Keratinocyte (primary cell): ENCODE results near the gene EXD3. TPM values are rescaled to one million over a fixed set of nuclear protein-coding genes. Genes with fewer than 3 reads are reported as not detected.

Experiments used
- DNase-seq: peaks from one replicate; pipeline ENCODE4 v3.0.0-alpha.2; 2011; ENCODE audit warnings: low read depth, missing footprints, low spot score
- FAIRE-seq: peaks from 2 replicates; lab custom pipeline; 2011; peaks lifted over from hg19 to GRCh38; lab: Jason Lieb, UNC
- H2AFZ ChIP-seq: 2 replicates; pipeline ENCODE4 v1.6.0; 2012; ENCODE audit warnings: low read length, control low read depth, inconsistent platforms; ENCODE audit not compliant: control insufficient read depth
- H3K27ac ChIP-seq: 2 replicates; pipeline ENCODE4 v1.5.1; 2011; ENCODE audit warnings: low read length; ENCODE audit not compliant: control insufficient read depth, insufficient read depth
- H3K27me3 ChIP-seq: 3 replicates; pipeline ENCODE4 v1.6.0; 2011; ENCODE audit warnings: low read length; ENCODE audit not compliant: control insufficient read depth, insufficient read depth; ENCODE audit errors: extremely low read depth
- H3K36me3 ChIP-seq, 2 experiments: 2 replicates in 1 of 2; 3 replicates in 1 of 2; pipeline ENCODE4 v1.5.1; 2011; ENCODE audit warnings: low read length in 2 of 2, mild to moderate bottlenecking in 1 of 2; ENCODE audit not compliant: control insufficient read depth in 2 of 2, insufficient read depth in 2 of 2; ENCODE audit errors: extremely low read depth in 1 of 2
- H3K4me1 ChIP-seq: 3 replicates; pipeline ENCODE4 v1.5.1; 2011; ENCODE audit warnings: low read length; ENCODE audit not compliant: control insufficient read depth, insufficient read depth; ENCODE audit errors: extremely low read depth
- H3K4me2 ChIP-seq: 3 replicates; pipeline ENCODE4 v1.6.0; 2011; ENCODE audit warnings: low read depth, low read length; ENCODE audit not compliant: control insufficient read depth, insufficient read depth; ENCODE audit errors: extremely low read depth
- H3K4me3 ChIP-seq, 3 experiments: fragments of 200-600 bp in 1 of 3; sonication (generic) in 1 of 3; 2 replicates in 2 of 3; 3 replicates in 1 of 3; pipeline ENCODE4 v1.5.1; 2011 to 2016; ENCODE audit warnings: low read length in 3 of 3, mild to moderate bottlenecking in 3 of 3, control low read depth in 2 of 3, inconsistent platforms in 1 of 3, low read depth in 1 of 3, mixed read lengths in 1 of 3, mixed run types in 1 of 3, moderate library complexity in 1 of 3; ENCODE audit not compliant: control insufficient read depth in 2 of 3, insufficient read depth in 2 of 3; ENCODE audit errors: extremely low read depth in 1 of 3
- H3K79me2 ChIP-seq: 2 replicates; pipeline ENCODE4 v1.6.0; 2012; ENCODE audit warnings: low read length; ENCODE audit not compliant: control insufficient read depth, insufficient read depth
- H3K9ac ChIP-seq: 3 replicates; pipeline ENCODE4 v1.6.0; 2011; ENCODE audit warnings: low read length; ENCODE audit not compliant: control insufficient read depth, insufficient read depth; ENCODE audit errors: extremely low read depth
- H3K9me1 ChIP-seq: 3 replicates; pipeline ENCODE4 v1.6.0; 2011; ENCODE audit warnings: low read length; ENCODE audit not compliant: control insufficient read depth, insufficient read depth; ENCODE audit errors: extremely low read depth
- H3K9me3 ChIP-seq: 2 replicates; pipeline ENCODE4 v1.5.1; 2012; ENCODE audit warnings: low read depth, low read length; ENCODE audit not compliant: control insufficient read depth
- H4K20me1 ChIP-seq: 3 replicates; pipeline ENCODE4 v1.6.0; 2011; ENCODE audit warnings: low read length; ENCODE audit not compliant: control insufficient read depth, insufficient read depth; ENCODE audit errors: extremely low read depth
- EZH2 ChIP-seq: IDR thresholded peaks from one replicate; pipeline ENCODE4 v1.6.1; 2012; ENCODE audit warnings: inconsistent platforms, mild to moderate bottlenecking, low read length, moderate library complexity
- dilution Hi-C: fragments of 300-500 bp; cut with MboI; formaldehyde crosslinking; loops from one replicate; pipeline ENCODE4 v1.7.0; 2020; ENCODE audit warnings: low sequenced_read_pairs; ENCODE audit not compliant: extremely low pct_ligation_motif_present
- polyA plus RNA-seq, 5 experiments: library from polyadenylated mRNA; depleted of rRNA in 3 of 5; stranded (reverse) in 3 of 5; stranded (forward) in 1 of 5; unstranded in 1 of 5; fragments of >200 nt; gene quantifications; 1 replicate in 1 of 5; 2 replicates in 3 of 5; 3 replicates in 1 of 5; pipeline versions ENCODE4 v1.2.1 to v1.2.3, GENCODE V29; 2011 to 2012; ENCODE audit warnings: missing spikeins in 2 of 5, low read depth in 1 of 5, low replicate concordance in 1 of 5
- TF ChIP-seq, protein P1 (sequence below), 3 experiments: IDR thresholded peaks in 1 of 3; conservative IDR thresholded peaks in 1 of 3; optimal IDR thresholded peaks in 1 of 3; 2 replicates in 2 of 3; 3 replicates in 1 of 3; pipeline versions ENCODE3 to v1.5.1; 2011; ENCODE audit warnings: low read length in 3 of 3, mild to moderate bottlenecking in 3 of 3, moderate library complexity in 2 of 3, control low read depth in 1 of 3, inconsistent platforms in 1 of 3; ENCODE audit not compliant: insufficient read depth in 2 of 3; ENCODE audit errors: extremely low read depth in 1 of 3

The EXD3 gene
- polyA plus RNA-seq, 1 donor (not counting 4 experiments of a cell fraction or from before 2014, with no cell fraction given), result 1.5 TPM

DNA sequence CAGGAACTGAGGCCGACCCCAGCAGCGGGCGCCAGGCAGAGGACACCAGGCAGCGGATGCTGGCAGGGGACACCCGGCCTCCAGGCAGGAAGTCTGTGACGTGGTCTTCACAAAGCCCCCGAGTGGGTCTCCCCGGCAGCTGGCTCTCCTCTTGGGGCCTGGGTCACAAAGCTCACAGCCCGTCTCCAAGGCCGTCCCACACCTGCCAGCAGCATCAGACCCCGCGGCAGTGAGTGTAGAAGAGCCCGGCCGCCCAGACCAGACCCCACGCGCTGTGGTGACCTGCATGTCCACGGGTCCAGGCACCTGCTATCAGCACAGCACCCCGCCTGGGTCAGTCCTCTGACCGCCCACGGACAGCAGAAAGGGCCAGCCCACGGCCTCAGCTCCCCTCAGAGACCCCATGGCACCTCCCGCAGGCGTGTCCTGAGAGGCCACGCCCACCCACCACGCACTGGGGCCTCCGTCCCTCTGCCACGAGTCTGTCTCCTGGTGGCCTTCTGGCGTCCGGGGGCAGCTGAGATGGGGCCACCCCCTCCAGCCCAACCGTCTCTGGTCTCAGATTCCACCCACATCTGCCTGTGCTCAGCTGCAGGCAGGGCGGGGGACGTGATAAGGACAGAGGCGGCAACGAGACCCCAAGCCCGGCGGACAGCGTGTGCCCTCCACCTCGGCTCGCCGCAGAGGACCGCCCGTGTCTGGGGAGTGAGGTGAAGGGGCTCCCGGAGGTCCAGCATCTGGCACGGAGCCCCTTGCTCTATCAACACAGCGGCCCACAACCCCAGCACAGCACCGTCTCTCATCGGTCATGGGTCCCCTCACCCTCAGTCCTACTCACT lies 34.2 kb downstream of the EXD3 start:
- no peak for FAIRE-seq
- H3K79me2 ChIP-seq, result no peaks in the 10 kb centered on the region

DNA sequence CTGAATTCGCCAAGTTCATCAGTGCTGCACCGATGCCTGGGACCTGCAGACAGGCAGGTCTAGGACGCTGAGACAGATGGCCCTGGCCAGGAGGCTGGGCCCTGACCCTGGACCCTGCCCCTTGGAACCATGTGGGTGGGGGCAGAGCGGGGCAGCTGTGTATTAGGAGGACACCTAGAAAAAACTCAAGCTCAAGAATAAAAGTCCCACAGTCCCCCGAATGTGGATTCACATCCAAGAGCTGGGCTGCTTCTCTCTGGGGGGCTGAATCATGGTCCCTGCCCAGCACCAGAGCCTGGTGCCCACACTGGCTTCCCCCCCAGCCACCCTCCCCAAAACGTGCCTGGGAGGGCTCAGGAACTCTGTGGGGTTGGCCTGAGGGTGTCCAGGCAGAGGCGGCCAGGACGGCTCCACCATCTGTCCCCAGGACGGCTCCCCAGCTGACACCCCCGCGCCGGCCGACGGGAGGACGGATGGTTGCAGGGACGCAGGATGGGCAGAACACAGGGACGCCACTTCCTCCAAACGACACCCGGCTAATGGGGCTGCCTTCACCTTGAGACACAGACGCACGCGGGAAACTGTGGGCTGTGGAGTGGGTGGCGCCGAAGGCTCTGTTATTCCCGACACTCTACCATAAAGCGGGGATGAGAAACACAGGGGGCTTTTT lies 34.9 kb downstream of the EXD3 start:
- Histone ChIP-seq H3K9me3 (no peaks in the 10 kb centered on the region), H3K27ac (no peak overlapping the region)
- dilution Hi-C loops, result no loop called here

More for the DNA sequence above, 34.2 kb downstream of the EXD3 start:
- TF ChIP-seq, protein P1, sequence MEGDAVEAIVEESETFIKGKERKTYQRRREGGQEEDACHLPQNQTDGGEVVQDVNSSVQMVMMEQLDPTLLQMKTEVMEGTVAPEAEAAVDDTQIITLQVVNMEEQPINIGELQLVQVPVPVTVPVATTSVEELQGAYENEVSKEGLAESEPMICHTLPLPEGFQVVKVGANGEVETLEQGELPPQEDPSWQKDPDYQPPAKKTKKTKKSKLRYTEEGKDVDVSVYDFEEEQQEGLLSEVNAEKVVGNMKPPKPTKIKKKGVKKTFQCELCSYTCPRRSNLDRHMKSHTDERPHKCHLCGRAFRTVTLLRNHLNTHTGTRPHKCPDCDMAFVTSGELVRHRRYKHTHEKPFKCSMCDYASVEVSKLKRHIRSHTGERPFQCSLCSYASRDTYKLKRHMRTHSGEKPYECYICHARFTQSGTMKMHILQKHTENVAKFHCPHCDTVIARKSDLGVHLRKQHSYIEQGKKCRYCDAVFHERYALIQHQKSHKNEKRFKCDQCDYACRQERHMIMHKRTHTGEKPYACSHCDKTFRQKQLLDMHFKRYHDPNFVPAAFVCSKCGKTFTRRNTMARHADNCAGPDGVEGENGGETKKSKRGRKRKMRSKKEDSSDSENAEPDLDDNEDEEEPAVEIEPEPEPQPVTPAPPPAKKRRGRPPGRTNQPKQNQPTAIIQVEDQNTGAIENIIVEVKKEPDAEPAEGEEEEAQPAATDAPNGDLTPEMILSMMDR (optimal IDR thresholded peaks at IDR 0.05 in 1 of 3, IDR thresholded peaks at IDR 0.05 in 1 of 3, conservative IDR thresholded peaks at IDR 0.05 in 1 of 3; ENCODE audit: extremely low read depth in 1 of 3, insufficient read depth in 2 of 3, low read length in 3 of 3), result no peak
- TF ChIP-seq EZH2, result no peak
- Histone ChIP-seq H3K9me3 (no peaks in the 10 kb centered on the region), H3K4me1 (no peaks in the 10 kb centered on the region), H3K36me3 (no peaks in the 10 kb centered on the region), H3K27ac (no peak overlapping the region), H3K9me1 (no peaks in the 10 kb centered on the region), H3K4me2 (no peak overlapping the region), H3K4me3 (no peak overlapping the region), H4K20me1 (no peaks in the 10 kb centered on the region), H2AFZ (no peak overlapping the region), H3K9ac (no peak overlapping the region), H3K27me3 (no peaks in the 10 kb centered on the region)
- no peak for DNase-seq
- dilution Hi-C loops, result no loop called here

More for the DNA sequence above, 34.9 kb downstream of the EXD3 start:
- Histone ChIP-seq H2AFZ (no peak overlapping the region), H3K4me2 (no peak overlapping the region), H3K4me3 (no peak overlapping the region), H3K79me2 (no peaks in the 10 kb centered on the region), H3K9ac (no peak overlapping the region), H4K20me1 (no peaks in the 10 kb centered on the region), H3K36me3 (no peaks in the 10 kb centered on the region), H3K9me1 (no peaks in the 10 kb centered on the region), H3K4me1 (no peaks in the 10 kb centered on the region), H3K27me3 (no peaks in the 10 kb centered on the region)
- FAIRE-seq (no peak), DNase-seq (no peak)
- TF ChIP-seq, protein P1 (optimal IDR thresholded peaks at IDR 0.05 in 1 of 3, IDR thresholded peaks at IDR 0.05 in 1 of 3, conservative IDR thresholded peaks at IDR 0.05 in 1 of 3; ENCODE audit: extremely low read depth in 1 of 3, insufficient read depth in 2 of 3, low read length in 3 of 3), result no peak
- no peak for TF ChIP-seq EZH2
